ENCODE results near the gene ATP11A. TPM values are rescaled to one million over a fixed set of nuclear protein-coding genes. Genes with fewer than 3 reads are reported as not detected.

The ATP11A gene
- total and polyA plus RNA-seq, 2 experiments from 2014 or later, result 12.3 to 52.6 TPM

DNA sequence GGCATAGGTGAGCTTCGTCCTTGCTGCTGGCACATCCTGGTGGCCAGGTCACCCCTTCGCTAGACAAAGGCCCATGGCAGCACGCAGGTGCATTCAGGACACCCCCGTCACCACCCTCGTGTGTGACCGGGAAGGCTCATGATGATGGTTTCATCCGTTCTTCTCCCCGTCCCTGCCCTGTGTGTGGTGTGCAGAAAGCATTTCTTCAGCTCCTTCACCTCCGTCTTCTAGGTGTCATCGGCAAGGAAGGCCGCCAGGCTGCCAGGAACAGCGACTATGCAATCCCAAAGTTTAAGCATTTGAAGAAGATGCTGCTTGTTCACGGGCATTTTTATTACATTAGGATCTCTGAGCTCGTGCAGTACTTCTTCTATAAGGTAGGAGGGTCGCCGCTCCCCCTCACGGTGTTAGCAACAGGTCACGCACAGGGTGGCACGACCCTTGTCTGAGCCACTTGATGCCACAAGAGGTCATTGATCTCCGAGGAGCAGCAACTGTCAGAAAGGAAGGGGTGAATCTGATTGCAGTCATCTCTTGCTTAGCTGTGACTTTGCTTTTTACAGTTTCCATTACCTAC lies 168.2 kb downstream of the ATP11A start:
- no peaks in the 10 kb centered on the region for H3K79me2 ChIP-seq (replicated peaks; ENCODE audit: insufficient read depth)
- no peaks in the 10 kb centered on the region; the same call in 1 of the 2 replicates for H4K20me1 ChIP-seq (replicated peaks; ENCODE audit: insufficient read depth)
- Mint-ChIP-seq H3K27ac (no peak overlapping the region), H3K4me1 (no peaks in the 10 kb centered on the region), H3K27me3 (ENCODE audit: insufficient read depth, low read depth, poor library complexity) (peaks cover 3% of the 10 kb centered on the region), H3K4me3 (no peak overlapping the region), H3K36me3 (ENCODE audit: low read depth) (peaks cover 86% of the 10 kb centered on the region), H3K9me3 (peaks cover 3% of the 10 kb centered on the region; the same call in 1 of the 3 replicates)
- ATAC-seq, result no peak
- H2AFZ ChIP-seq, result no peak overlapping the region
- H3K4me2 ChIP-seq, result no peak overlapping the region
- H3K4me1 ChIP-seq (ENCODE audit: insufficient read depth), result no peaks in the 10 kb centered on the region
- no peak for TF ChIP-seq JUNB (IDR thresholded peaks at IDR 0.05; ENCODE audit: unreplicated experiment)
- TF ChIP-seq ZNF114 (CRISPR knock-in tag; IDR thresholded peaks at IDR 0.05), result no peak
- no peak for TF ChIP-seq EZH2phosphoT487 (IDR thresholded peaks at IDR 0.05; ENCODE audit: unreplicated experiment)
- TF ChIP-seq EZH2 (IDR thresholded peaks at IDR 0.05; ENCODE audit: low read depth, unreplicated experiment), result no peak
- TF ChIP-seq, protein P1, sequence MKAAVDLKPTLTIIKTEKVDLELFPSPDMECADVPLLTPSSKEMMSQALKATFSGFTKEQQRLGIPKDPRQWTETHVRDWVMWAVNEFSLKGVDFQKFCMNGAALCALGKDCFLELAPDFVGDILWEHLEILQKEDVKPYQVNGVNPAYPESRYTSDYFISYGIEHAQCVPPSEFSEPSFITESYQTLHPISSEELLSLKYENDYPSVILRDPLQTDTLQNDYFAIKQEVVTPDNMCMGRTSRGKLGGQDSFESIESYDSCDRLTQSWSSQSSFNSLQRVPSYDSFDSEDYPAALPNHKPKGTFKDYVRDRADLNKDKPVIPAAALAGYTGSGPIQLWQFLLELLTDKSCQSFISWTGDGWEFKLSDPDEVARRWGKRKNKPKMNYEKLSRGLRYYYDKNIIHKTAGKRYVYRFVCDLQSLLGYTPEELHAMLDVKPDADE (IDR thresholded peaks at IDR 0.05), result no peak
- TF ChIP-seq, protein P2, sequence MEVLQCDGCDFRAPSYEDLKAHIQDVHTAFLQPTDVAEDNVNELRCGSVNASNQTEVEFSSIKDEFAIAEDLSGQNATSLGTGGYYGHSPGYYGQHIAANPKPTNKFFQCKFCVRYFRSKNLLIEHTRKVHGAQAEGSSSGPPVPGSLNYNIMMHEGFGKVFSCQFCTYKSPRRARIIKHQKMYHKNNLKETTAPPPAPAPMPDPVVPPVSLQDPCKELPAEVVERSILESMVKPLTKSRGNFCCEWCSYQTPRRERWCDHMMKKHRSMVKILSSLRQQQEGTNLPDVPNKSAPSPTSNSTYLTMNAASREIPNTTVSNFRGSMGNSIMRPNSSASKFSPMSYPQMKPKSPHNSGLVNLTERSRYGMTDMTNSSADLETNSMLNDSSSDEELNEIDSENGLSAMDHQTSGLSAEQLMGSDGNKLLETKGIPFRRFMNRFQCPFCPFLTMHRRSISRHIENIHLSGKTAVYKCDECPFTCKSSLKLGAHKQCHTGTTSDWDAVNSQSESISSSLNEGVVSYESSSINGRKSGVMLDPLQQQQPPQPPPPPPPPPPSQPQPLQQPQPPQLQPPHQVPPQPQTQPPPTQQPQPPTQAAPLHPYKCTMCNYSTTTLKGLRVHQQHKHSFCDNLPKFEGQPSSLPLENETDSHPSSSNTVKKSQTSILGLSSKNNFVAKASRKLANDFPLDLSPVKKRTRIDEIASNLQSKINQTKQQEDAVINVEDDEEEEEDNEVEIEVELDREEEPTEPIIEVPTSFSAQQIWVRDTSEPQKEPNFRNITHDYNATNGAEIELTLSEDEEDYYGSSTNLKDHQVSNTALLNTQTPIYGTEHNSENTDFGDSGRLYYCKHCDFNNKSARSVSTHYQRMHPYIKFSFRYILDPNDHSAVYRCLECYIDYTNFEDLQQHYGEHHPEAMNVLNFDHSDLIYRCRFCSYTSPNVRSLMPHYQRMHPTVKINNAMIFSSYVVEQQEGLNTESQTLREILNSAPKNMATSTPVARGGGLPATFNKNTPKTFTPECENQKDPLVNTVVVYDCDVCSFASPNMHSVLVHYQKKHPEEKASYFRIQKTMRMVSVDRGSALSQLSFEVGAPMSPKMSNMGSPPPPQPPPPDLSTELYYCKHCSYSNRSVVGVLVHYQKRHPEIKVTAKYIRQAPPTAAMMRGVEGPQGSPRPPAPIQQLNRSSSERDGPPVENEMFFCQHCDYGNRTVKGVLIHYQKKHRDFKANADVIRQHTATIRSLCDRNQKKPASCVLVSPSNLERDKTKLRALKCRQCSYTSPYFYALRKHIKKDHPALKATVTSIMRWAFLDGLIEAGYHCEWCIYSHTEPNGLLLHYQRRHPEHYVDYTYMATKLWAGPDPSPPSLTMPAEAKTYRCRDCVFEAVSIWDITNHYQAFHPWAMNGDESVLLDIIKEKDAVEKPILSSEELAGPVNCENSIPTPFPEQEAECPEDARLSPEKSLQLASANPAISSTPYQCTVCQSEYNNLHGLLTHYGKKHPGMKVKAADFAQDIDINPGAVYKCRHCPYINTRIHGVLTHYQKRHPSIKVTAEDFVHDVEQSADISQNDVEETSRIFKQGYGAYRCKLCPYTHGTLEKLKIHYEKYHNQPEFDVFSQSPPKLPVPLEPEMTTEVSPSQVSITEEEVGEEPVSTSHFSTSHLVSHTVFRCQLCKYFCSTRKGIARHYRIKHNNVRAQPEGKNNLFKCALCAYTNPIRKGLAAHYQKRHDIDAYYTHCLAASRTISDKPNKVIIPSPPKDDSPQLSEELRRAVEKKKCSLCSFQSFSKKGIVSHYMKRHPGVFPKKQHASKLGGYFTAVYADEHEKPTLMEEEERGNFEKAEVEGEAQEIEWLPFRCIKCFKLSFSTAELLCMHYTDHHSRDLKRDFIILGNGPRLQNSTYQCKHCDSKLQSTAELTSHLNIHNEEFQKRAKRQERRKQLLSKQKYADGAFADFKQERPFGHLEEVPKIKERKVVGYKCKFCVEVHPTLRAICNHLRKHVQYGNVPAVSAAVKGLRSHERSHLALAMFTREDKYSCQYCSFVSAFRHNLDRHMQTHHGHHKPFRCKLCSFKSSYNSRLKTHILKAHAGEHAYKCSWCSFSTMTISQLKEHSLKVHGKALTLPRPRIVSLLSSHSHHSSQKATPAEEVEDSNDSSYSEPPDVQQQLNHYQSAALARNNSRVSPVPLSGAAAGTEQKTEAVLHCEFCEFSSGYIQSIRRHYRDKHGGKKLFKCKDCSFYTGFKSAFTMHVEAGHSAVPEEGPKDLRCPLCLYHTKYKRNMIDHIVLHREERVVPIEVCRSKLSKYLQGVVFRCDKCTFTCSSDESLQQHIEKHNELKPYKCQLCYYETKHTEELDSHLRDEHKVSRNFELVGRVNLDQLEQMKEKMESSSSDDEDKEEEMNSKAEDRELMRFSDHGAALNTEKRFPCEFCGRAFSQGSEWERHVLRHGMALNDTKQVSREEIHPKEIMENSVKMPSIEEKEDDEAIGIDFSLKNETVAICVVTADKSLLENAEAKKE (CRISPR knock-in tag; IDR thresholded peaks at IDR 0.05), result no peak
- no peak for TF ChIP-seq NANOG (IDR thresholded peaks at IDR 0.05; ENCODE audit: borderline replicate concordance)
- no peak for TF ChIP-seq POLR2AphosphoS5 (IDR thresholded peaks at IDR 0.05; ENCODE audit: low read depth)
- TF ChIP-seq ZNF331 (CRISPR knock-in tag; IDR thresholded peaks at IDR 0.05; ENCODE audit: low read depth), result no peak
- TF ChIP-seq, protein P3, sequence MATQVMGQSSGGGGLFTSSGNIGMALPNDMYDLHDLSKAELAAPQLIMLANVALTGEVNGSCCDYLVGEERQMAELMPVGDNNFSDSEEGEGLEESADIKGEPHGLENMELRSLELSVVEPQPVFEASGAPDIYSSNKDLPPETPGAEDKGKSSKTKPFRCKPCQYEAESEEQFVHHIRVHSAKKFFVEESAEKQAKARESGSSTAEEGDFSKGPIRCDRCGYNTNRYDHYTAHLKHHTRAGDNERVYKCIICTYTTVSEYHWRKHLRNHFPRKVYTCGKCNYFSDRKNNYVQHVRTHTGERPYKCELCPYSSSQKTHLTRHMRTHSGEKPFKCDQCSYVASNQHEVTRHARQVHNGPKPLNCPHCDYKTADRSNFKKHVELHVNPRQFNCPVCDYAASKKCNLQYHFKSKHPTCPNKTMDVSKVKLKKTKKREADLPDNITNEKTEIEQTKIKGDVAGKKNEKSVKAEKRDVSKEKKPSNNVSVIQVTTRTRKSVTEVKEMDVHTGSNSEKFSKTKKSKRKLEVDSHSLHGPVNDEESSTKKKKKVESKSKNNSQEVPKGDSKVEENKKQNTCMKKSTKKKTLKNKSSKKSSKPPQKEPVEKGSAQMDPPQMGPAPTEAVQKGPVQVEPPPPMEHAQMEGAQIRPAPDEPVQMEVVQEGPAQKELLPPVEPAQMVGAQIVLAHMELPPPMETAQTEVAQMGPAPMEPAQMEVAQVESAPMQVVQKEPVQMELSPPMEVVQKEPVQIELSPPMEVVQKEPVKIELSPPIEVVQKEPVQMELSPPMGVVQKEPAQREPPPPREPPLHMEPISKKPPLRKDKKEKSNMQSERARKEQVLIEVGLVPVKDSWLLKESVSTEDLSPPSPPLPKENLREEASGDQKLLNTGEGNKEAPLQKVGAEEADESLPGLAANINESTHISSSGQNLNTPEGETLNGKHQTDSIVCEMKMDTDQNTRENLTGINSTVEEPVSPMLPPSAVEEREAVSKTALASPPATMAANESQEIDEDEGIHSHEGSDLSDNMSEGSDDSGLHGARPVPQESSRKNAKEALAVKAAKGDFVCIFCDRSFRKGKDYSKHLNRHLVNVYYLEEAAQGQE (IDR thresholded peaks at IDR 0.05; ENCODE audit: unreplicated experiment), result no peak
- TF ChIP-seq STAT1 (IDR thresholded peaks at IDR 0.05; ENCODE audit: unreplicated experiment), result no peak
- TF ChIP-seq CREB1 (CRISPR knock-in tag; IDR thresholded peaks at IDR 0.05; ENCODE audit: low read depth), result no peak
- TF ChIP-seq, protein P4, sequence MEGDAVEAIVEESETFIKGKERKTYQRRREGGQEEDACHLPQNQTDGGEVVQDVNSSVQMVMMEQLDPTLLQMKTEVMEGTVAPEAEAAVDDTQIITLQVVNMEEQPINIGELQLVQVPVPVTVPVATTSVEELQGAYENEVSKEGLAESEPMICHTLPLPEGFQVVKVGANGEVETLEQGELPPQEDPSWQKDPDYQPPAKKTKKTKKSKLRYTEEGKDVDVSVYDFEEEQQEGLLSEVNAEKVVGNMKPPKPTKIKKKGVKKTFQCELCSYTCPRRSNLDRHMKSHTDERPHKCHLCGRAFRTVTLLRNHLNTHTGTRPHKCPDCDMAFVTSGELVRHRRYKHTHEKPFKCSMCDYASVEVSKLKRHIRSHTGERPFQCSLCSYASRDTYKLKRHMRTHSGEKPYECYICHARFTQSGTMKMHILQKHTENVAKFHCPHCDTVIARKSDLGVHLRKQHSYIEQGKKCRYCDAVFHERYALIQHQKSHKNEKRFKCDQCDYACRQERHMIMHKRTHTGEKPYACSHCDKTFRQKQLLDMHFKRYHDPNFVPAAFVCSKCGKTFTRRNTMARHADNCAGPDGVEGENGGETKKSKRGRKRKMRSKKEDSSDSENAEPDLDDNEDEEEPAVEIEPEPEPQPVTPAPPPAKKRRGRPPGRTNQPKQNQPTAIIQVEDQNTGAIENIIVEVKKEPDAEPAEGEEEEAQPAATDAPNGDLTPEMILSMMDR (conservative IDR thresholded peaks at IDR 0.05; ENCODE audit: low read depth in 2 of 2), result no peak
- H3K27ac ChIP-seq (ENCODE audit: low read depth), result no peak overlapping the region
- H3K36me3 ChIP-seq (ENCODE audit: insufficient read depth), result peaks cover 26% of the 10 kb centered on the region
- no peaks in the 10 kb centered on the region for H3K27me3 ChIP-seq (ENCODE audit: insufficient read depth)
- no peak overlapping the region for H3K4me3 ChIP-seq
- no peak for DNase-seq (ENCODE audit: low spot score)
- no peaks in the 10 kb centered on the region for H3K9me2 ChIP-seq (ENCODE audit: insufficient read depth)
- H3F3A ChIP-seq (replicated peaks; ENCODE audit: low read depth), result 0 out of 2 replicates have a peak, but pooled peaks cover 12% of the 10 kb centered on the region

All from GM23338 (cell line).